ENCODE measurements around the gene TSPAN11.

DNA sequence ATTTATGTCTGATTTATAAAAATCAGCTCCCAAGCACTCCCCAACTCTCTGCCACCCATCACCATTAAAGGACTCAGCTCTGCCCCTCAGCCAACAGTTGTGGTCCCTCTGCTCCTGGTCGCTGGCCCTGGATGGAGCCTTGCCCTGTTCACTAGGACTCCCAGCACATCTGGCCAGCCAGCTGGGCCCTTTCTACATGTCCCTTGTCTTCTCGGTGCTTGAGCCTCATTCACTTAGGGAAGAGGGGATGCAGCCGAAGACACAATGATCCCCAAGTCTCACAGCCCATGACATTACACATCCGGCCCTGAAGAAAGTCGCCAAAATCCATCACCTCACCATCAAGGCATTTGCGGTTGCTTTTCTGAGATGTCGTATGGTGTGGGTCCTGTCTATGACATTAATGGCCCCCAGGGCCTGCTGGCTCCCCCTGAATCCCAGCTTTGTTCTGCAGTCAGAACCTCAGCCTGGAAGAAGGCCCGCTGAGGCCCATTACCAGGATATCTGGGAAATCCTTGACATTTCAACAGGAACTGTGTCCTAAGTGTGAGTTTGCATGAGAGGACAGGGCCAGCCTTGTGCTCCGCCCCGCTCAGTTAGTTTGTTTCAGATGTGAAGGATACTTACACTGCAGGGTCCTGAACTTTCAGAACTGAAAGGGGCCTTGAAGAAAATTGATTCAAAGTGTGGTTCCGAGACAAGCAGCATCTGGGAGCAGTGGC lies 19.1 kb downstream of the TSPAN11 start:
- no peak for TF ChIP-seq EP300 (IDR thresholded peaks at IDR 0.05; ENCODE audit: low read depth)
- TF ChIP-seq, protein P1, sequence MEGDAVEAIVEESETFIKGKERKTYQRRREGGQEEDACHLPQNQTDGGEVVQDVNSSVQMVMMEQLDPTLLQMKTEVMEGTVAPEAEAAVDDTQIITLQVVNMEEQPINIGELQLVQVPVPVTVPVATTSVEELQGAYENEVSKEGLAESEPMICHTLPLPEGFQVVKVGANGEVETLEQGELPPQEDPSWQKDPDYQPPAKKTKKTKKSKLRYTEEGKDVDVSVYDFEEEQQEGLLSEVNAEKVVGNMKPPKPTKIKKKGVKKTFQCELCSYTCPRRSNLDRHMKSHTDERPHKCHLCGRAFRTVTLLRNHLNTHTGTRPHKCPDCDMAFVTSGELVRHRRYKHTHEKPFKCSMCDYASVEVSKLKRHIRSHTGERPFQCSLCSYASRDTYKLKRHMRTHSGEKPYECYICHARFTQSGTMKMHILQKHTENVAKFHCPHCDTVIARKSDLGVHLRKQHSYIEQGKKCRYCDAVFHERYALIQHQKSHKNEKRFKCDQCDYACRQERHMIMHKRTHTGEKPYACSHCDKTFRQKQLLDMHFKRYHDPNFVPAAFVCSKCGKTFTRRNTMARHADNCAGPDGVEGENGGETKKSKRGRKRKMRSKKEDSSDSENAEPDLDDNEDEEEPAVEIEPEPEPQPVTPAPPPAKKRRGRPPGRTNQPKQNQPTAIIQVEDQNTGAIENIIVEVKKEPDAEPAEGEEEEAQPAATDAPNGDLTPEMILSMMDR (IDR thresholded peaks at IDR 0.05), result no peak
- no peak for TF ChIP-seq POLR2AphosphoS5 (IDR thresholded peaks at IDR 0.05)
- no peak for TF ChIP-seq POLR2A (IDR thresholded peaks at IDR 0.05)
